H9 (cell line): ENCODE results near the gene ITGA2. TPM values are rescaled to one million over a fixed set of nuclear protein-coding genes. Genes with fewer than 3 reads are reported as not detected.

Source experiments
- DNase-seq: peaks from one replicate; pipeline ENCODE4 v3.0.0-alpha.2; 2017
- H2AFZ ChIP-seq: one replicate; pipeline ENCODE4 v1.6.1; 2013; ENCODE audit warnings: mild to moderate bottlenecking, low read length, control low read depth, moderate library complexity
- H2AK5ac ChIP-seq: 2 replicates; pipeline ENCODE4 v1.6.1; 2013; ENCODE audit warnings: low read length, control low read depth, mixed read lengths; ENCODE audit not compliant: insufficient read length
- H2BK120ac ChIP-seq: one replicate; pipeline ENCODE4 v1.6.1; 2013; ENCODE audit warnings: low read depth, mild to moderate bottlenecking, low read length, control low read depth, inconsistent platforms; ENCODE audit not compliant: poor library complexity, severe bottlenecking
- H2BK12ac ChIP-seq: 2 replicates; pipeline ENCODE4 v1.6.1; 2013; ENCODE audit warnings: low read length, control low read depth, mixed read lengths, low read depth; ENCODE audit not compliant: insufficient read length
- H2BK15ac ChIP-seq: 2 replicates; pipeline ENCODE4 v1.6.1; 2013; ENCODE audit warnings: low read depth, low read length, control low read depth
- H2BK20ac ChIP-seq: one replicate; pipeline ENCODE4 v1.6.1; 2013; ENCODE audit warnings: low read depth, mild to moderate bottlenecking, low read length, control low read depth, inconsistent platforms; ENCODE audit not compliant: poor library complexity, severe bottlenecking
- H2BK5ac ChIP-seq: 2 replicates; pipeline ENCODE4 v1.6.1; 2013; ENCODE audit warnings: low read length, control low read depth, mixed read lengths; ENCODE audit not compliant: insufficient read length
- H3K14ac ChIP-seq: 2 replicates; pipeline ENCODE4 v1.6.1; 2013; ENCODE audit warnings: low read length, control low read depth; ENCODE audit not compliant: insufficient read depth
- H3K18ac ChIP-seq: 2 replicates; pipeline ENCODE4 v1.6.1; 2013; ENCODE audit warnings: low read depth, mild to moderate bottlenecking, mixed read lengths, low read length, control low read depth; ENCODE audit not compliant: insufficient read length
- H3K23ac ChIP-seq: 2 replicates; pipeline ENCODE4 v1.6.1; 2013; ENCODE audit warnings: low read length, control low read depth, mixed read lengths, low read depth; ENCODE audit not compliant: insufficient read length
- H3K23me2 ChIP-seq: 2 replicates; pipeline ENCODE4 v1.6.1; 2013; ENCODE audit warnings: low read depth, mild to moderate bottlenecking, mixed read lengths, low read length, control low read depth; ENCODE audit not compliant: insufficient read length, poor library complexity, severe bottlenecking
- H3K27ac ChIP-seq: 2 replicates; pipeline ENCODE4 v1.5.1; 2013; ENCODE audit warnings: low read length, control low read depth, mixed read lengths, low read depth; ENCODE audit not compliant: insufficient read length
- H3K27me3 ChIP-seq: 2 replicates; pipeline ENCODE4 v1.6.1; 2013; ENCODE audit warnings: low read length, control low read depth, inconsistent platforms; ENCODE audit not compliant: insufficient read depth
- H3K4ac ChIP-seq: 2 replicates; pipeline ENCODE4 v1.6.1; 2013; ENCODE audit warnings: low read depth, mild to moderate bottlenecking, control low read depth, inconsistent platforms, low read length, moderate library complexity
- H3K4me1 ChIP-seq: 2 replicates; pipeline ENCODE4 v1.6.1; 2013; ENCODE audit warnings: low read length, control low read depth, inconsistent platforms; ENCODE audit not compliant: insufficient read depth
- H3K4me2 ChIP-seq: 2 replicates; pipeline ENCODE4 v1.6.1; 2013; ENCODE audit warnings: low read length, control low read depth, mixed read lengths; ENCODE audit not compliant: insufficient read length, insufficient read depth
- H3K56ac ChIP-seq: 2 replicates; pipeline ENCODE4 v1.6.1; 2013; ENCODE audit warnings: low read depth, mild to moderate bottlenecking, mixed read lengths, low read length, control low read depth; ENCODE audit not compliant: insufficient read length
- H3K79me1 ChIP-seq: 2 replicates; pipeline ENCODE4 v1.6.1; 2013; ENCODE audit warnings: low read depth, mild to moderate bottlenecking, moderate library complexity, low read length, control low read depth, inconsistent platforms; ENCODE audit not compliant: insufficient read depth, poor library complexity, severe bottlenecking
- H3K79me2 ChIP-seq: 2 replicates; pipeline ENCODE4 v1.6.1; 2013; ENCODE audit warnings: low read length, control low read depth, inconsistent platforms; ENCODE audit not compliant: insufficient read depth
- H3K9ac ChIP-seq: 2 replicates; pipeline ENCODE4 v1.6.1; 2013; ENCODE audit warnings: low read length, control low read depth, mixed read lengths; ENCODE audit not compliant: insufficient read length; ENCODE audit errors: extremely low read depth
- H3K9me3 ChIP-seq: one replicate; pipeline ENCODE4 v1.6.1; 2013; ENCODE audit warnings: low read depth, low read length, inconsistent platforms; ENCODE audit not compliant: control insufficient read depth
- H3T11ph ChIP-seq: one replicate; pipeline ENCODE4 v1.6.1; 2013; ENCODE audit warnings: mild to moderate bottlenecking, low read length, control low read depth, inconsistent platforms
- H4K20me1 ChIP-seq: one replicate; pipeline ENCODE4 v1.6.1; 2013; ENCODE audit not compliant: control insufficient read depth, insufficient read length, insufficient read depth
- H4K5ac ChIP-seq: 2 replicates; pipeline ENCODE4 v1.6.1; 2013; ENCODE audit warnings: low read depth, mild to moderate bottlenecking, mixed read lengths, low read length, control low read depth; ENCODE audit not compliant: insufficient read length
- H4K8ac ChIP-seq: replicated peaks from 2 replicates; pipeline ENCODE4 v1.6.1; 2013; ENCODE audit warnings: low read length, control low read depth, mixed read lengths, low read depth; ENCODE audit not compliant: insufficient read length
- H4K91ac ChIP-seq: 2 replicates; pipeline ENCODE4 v1.6.1; 2013; ENCODE audit warnings: low read depth, mild to moderate bottlenecking, moderate library complexity, mixed read lengths, low read length, control low read depth; ENCODE audit not compliant: insufficient read length
- H3K27ac Mint-ChIP-seq, 3 experiments: 2 replicates in 2 of 3; 3 replicates in 1 of 3; pipeline ENCODE4 v1.8.0; 2020 to 2021; ENCODE audit warnings: mixed read lengths in 3 of 3, mild to moderate bottlenecking in 1 of 3, moderate library complexity in 1 of 3
- H3K27me3 Mint-ChIP-seq: 2 replicates; pipeline ENCODE4 v1.8.0; 2021; ENCODE audit warnings: low read depth, mild to moderate bottlenecking, moderate library complexity, mixed read lengths
- H3K36me3 Mint-ChIP-seq, 3 experiments: 2 replicates in 2 of 3; 3 replicates in 1 of 3; pipeline ENCODE4 v1.8.0; 2020 to 2021; ENCODE audit warnings: low read depth in 3 of 3, mixed read lengths in 3 of 3; ENCODE audit not compliant: insufficient read depth in 1 of 3
- H3K4me1 Mint-ChIP-seq, 2 experiments: 2 replicates each; pipeline ENCODE4 v1.8.0; 2020; ENCODE audit warnings: mixed read lengths in 2 of 2
- H3K4me3 Mint-ChIP-seq, 2 experiments: 2 replicates in 1 of 2; 3 replicates in 1 of 2; pipeline ENCODE4 v1.8.0; 2020 to 2021; ENCODE audit warnings: mild to moderate bottlenecking in 2 of 2, mixed read lengths in 2 of 2, moderate library complexity in 1 of 2
- H3K9me3 Mint-ChIP-seq, 2 experiments: 2 replicates in 1 of 2; 3 replicates in 1 of 2; pipeline ENCODE4 v1.8.0; 2020; ENCODE audit warnings: mild to moderate bottlenecking in 2 of 2, mixed read lengths in 2 of 2, moderate library complexity in 1 of 2
- CTCF ChIP-seq: fragments of 200-600 bp; sonication (generic); conservative IDR thresholded peaks from 3 replicates; pipeline ENCODE4 v1.8.0; 2021; ENCODE audit warnings: antibody characterized with exemption, mild to moderate bottlenecking
- WGBS: extraction: QIAGEN DNeasy Blood & Tissue Kit; methylation state at CpG from one replicate; pipeline ENCODE4 v1.1.7; 2013; ENCODE audit warnings: missing lambda C conversion rate, low lambda C conversion rate, mixed read lengths; ENCODE audit not compliant: insufficient read length; ENCODE audit errors: extremely low coverage; 5-methylcytosine and 5-hydroxymethylcytosine counted together
- total RNA-seq: library from RNA; stranded (reverse); gene quantifications from 2 replicates; pipeline ENCODE4 v1.2.1, GENCODE V29; 2021

The ITGA2 gene
- total RNA-seq, 1 experiment from 2014 or later = 3.0 TPM

DNA sequence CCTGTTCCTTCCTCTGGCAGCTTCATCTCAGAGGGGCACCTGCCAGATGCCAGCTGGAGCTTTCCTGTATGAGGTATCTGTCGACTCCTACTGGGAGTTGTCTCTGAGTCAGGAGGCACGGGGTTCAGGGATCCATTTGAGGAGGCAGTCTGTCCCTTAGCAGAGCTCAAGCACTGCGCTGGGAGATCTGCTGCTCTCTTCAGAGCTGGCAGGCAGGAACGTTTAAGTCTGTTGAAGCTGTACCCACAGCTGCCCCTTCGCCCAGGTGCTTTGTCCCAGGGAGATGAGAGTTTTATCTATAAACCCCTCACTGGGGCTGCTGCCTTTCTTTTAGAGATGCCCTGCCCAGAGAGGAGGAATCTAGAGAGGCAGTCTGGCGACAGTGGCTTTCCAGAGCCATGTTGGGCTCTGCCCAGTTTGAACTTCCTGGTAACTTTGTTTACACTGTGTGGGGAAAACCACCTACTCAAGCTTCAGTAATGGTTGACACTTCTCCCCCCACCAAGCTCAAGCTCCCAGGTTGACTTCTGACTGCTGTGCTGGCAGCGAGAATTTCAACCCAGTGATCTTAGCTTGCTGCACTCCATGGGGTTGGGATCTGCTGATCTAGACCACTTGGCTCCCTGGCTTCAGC, 11.8 kb upstream of the ITGA2 start:
- no peak overlapping the region for H3K18ac ChIP-seq
- H2AFZ ChIP-seq = no peak overlapping the region
- H3K9ac ChIP-seq = no peak overlapping the region
- H2BK20ac ChIP-seq = no peak overlapping the region
- no peak overlapping the region for H4K91ac ChIP-seq
- H3K79me2 ChIP-seq = no peaks in the 10 kb centered on the region
- H3K56ac ChIP-seq = no peak overlapping the region
- no peak overlapping the region for H2BK120ac ChIP-seq
- peaks cover 25 to 29% of the 10 kb centered on the region in 2 experiments for H3K9me3 Mint-ChIP-seq
- H3K27ac ChIP-seq = no peak overlapping the region
- H3K9me3 ChIP-seq = peaks cover 6% of the 10 kb centered on the region
- H3K4me3 Mint-ChIP-seq = no peak overlapping the region
- peaks cover 4 to 11% (median 10%) of the 10 kb centered on the region in 3 experiments; a peak in 5 of 7 replicates for H3K36me3 Mint-ChIP-seq
- H3K14ac ChIP-seq = no peak overlapping the region
- no peak overlapping the region for H3K4me2 ChIP-seq
- no peaks in the 10 kb centered on the region for H3K23me2 ChIP-seq
- no CpG with 5 or more reads among the region's 7 CpGs for WGBS
- H3K79me1 ChIP-seq = no peaks in the 10 kb centered on the region
- H3K4ac ChIP-seq = no peak overlapping the region
- H3K27ac Mint-ChIP-seq = no peak overlapping the region
- no peaks in the 10 kb centered on the region for H3K4me1 ChIP-seq
- H3K4me1 Mint-ChIP-seq = no peaks in the 10 kb centered on the region
- no peaks in the 10 kb centered on the region for H3K27me3 ChIP-seq
- DNase-seq = no peak
- no peak overlapping the region for H2BK15ac ChIP-seq
- TF ChIP-seq CTCF = no peak
- H4K5ac ChIP-seq = no peak overlapping the region
- H4K8ac ChIP-seq = no peak overlapping the region
- H3T11ph ChIP-seq = no peak overlapping the region
- H3K27me3 Mint-ChIP-seq = peaks cover 2% of the 10 kb centered on the region; the same call in 1 of the 2 replicates
- H4K20me1 ChIP-seq = no peaks in the 10 kb centered on the region
- no peak overlapping the region for H2BK12ac ChIP-seq
- H2BK5ac ChIP-seq = no peak overlapping the region
- H3K23ac ChIP-seq = no peak overlapping the region
- H2AK5ac ChIP-seq = no peak overlapping the region
